HG02973 (cell line): ENCODE data around the gene KCND2.

ENCODE experiments used
- ATAC-seq: cut with Tn5 transposase; IDR thresholded peaks from one replicate; pipeline ENCODE4 v1.9.1; 2021; ENCODE audit warnings: moderate library complexity; ENCODE audit not compliant: unreplicated experiment

Gene KCND2

GRCh38 chr7:120794106-120794729, 521.2 kb downstream of the KCND2 start:
- no peak for ATAC-seq

- no peak for ATAC-seq
Measured at GRCh38 chr7:120797026-120797645, 524.2 kb downstream of the KCND2 start.

GRCh38 chr7:120799147-120799546, 526.2 kb downstream of the KCND2 start:
- no peak for ATAC-seq
